ENCODE data around the gene PKNOX2.

GRCh38 chr11:125279676-125280418, 115.3 kb downstream of the PKNOX2 start:
- TF ChIP-seq SIN3A (IDR thresholded peaks at IDR 0.05; ENCODE audit: borderline replicate concordance, insufficient read depth, low read length) (no peak), POLR2AphosphoS5 (IDR thresholded peaks at IDR 0.05; ENCODE audit: low read depth, low read length) (no peak)
